ENCODE measurements around the gene ERGIC3.

The ERGIC3 gene

GRCh38 chr20:35599776-35600120 lies 57.9 kb downstream of the ERGIC3 start:
- DNase-seq, result no peak

DNA sequence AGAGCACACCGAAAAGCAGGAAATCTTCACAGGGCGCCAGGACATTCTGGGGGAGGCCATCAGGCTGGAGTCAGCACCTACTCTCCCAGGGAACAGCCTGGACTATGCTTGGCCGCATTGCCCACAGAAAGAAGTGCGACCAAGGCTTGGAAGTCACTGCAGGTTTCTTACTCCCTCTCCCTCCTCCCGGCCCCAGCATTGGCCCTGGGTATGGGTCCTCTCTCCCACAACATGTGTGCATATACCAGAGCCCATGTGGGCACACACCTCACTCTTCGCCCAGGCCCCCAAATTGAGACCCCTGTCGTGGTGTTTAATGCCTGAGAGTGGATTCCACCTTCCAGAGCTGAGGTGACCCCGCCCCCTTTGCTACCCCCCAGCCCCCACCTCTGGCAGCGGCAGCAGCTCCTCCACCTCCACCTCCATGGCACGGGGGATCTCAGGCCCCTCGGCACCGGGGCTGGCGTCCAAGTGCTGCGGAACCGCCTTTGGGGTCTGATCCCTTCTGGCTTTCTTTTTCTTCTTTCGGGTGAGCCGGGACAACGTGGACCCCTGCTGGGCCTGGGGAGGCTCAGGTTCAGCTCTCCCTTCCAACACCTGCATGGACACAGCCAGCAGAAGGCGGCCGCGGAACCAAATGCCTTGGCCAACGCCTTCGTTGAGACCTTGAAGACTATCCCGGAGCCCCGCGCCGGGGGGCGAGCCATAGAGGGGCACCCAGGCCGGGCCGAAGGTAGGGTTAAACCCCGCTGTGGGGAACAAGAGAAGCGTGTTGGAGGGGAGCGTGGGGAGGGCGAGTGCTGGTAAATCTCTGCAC lies 58.5 kb downstream of the ERGIC3 start:
- no peak for DNase-seq

DNA sequence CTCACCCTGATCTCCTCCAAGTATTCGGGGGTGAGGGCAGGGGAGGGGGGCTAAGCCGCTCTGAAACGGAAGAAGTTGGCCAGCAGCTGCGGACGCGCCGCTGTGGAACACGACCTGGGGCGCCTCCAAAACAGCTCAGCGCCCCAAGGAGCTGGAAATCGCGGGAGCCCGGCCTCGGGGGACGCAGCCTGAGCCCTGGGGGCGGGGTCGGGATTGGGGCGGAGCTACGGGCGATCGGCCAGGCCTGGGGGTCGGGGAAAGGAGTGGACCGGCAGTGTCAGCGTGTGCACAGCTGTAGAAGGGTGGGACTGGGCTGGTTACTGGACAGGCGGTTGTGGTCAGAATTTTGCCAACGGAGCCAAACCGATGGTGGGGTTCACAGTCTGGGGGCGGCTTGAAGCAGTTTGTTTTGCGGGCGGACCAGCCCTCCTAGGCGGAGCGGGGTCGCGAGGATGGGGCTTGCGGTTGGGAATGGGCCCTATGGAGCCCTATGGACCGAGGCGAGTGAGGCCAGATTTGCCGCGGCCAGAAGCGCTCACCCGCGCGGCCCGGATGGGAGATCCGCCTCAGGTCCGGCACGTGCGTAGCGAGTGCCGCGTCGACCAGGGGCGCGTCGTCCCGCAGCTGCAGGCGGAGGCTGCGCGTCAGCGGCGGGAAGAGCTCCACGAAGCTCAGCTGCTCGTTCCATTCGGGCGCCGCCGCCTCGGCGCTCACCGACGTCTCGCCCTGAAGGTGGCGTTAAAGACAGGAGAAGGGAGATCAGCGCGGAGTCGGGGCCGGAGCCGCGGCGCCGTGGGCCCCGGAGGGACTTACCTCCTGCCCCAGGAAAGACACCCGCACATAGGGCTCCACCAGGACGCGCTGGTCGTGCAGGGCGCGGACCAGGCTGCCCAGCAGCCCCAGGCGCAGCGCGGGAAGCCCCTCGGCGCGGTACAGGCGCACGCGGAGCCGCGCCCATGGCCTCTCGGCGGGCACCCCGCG lies 59.4 kb downstream of the ERGIC3 start:
- DNase-seq, result peak; percentile 64

DNA sequence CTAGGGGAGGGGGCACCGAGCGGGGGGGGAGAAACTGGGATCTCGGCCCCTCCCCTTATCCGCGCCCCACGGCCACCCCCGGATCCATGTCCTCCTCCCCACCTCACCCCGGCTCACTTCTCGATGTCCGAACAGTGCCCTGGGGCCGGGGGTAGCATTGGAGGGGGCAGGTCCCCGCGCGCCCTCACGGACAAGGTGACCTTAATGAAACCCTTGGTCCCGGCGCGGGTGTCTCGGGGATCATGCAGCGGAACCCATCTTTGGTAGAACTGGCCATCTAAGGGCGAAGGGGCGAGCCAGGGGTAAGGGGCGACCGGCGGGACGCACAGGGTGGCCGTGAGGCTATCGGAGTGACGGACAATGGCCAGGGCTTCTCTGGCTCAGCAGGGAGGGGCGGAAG lies 60.1 kb downstream of the ERGIC3 start:
- DNase-seq, result no peak

- no peak for DNase-seq
Observed at GRCh38 chr20:35602851-35603495, 61.1 kb downstream of the ERGIC3 start.

DNA sequence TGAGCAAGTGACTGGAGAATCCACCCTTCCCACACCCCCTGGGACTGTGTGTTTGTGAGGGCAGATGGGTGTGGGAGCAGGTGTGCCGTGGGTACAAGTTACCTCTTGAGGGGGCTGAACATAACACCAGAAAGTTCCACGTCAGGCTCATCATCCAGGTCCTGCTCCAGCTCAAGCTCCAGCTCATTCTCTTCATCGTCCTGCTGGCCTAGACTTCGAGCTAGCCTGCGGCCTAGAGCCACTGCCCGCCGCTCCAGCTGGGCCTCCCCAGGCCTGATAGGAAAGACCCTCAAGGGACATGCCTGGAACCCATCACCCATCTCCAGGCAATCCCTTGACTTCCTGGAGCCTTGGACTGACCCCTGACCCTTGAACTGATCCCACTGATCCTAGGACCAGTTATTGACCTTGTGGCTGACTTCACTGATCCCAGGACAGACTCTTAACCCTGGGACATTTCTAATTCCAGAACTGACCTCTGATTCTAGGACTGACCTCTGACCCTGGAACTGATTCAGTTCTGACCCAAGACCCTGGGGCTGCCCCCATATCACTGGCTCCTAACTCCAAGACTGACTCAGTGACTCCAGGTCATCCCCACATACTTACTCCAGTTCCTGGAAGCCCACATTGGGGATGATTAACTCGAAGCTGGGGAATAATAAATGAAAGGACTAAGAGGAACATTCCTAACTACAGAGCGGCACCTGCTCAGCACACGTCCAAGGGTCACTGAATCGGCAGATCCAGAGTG lies 62.0 kb downstream of the ERGIC3 start:
- DNase-seq, result no peak

DNA sequence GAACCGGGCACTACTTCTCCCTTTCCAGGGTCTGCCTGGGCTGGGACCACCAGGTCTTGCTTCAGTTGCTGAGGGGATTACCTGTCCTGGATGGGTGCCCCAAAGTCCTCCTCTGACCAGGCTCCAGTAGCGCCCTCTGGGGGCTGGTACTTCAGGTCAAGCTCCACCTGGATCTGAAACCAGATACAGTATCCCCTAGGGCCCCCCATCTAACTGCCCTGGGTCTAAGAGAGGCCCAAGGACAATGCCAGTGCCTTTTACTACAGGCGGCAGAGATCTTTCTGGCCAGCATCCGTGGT lies 62.5 kb downstream of the ERGIC3 start:
- no peak for DNase-seq

GRCh38 chr20:35606127-35606526 lies 64.2 kb downstream of the ERGIC3 start:
- no peak for DNase-seq

Data from activated T-cell treated with anti-CD3 and anti-CD28 coated beads for 4 hours (primary cell).